Activated naive CD4-positive, alpha-beta T cell treated with anti-CD3 and anti-CD28 coated beads for 36 hours (primary cell): Measurements from ENCODE around the gene ATP2B3. TPM values are rescaled to one million over a fixed set of nuclear protein-coding genes. Genes with fewer than 3 reads are reported as not detected.

ENCODE experiments used
- CTCF ChIA-PET: fragments of 350-600 bp; sonication (Branson Sonifier 250); formaldehyde crosslinking; loops from one replicate; lab custom pipeline; 2021; ENCODE audit warnings: antibody characterized with exemption; lab: Charles Lee
- DNase-seq: peaks from one replicate; pipeline ENCODE4 v3.0.0-alpha.2; 2020
- H3K27ac Mint-ChIP-seq: one replicate; pipeline ENCODE4 v1.8.0; 2021; ENCODE audit warnings: mild to moderate bottlenecking, mixed read lengths
- H3K27me3 Mint-ChIP-seq: one replicate; pipeline ENCODE4 v1.8.0; 2021; ENCODE audit warnings: low read depth, mixed read lengths
- H3K36me3 Mint-ChIP-seq: one replicate; pipeline ENCODE4 v1.8.0; 2021; ENCODE audit warnings: low read depth, mixed read lengths
- H3K4me1 Mint-ChIP-seq: one replicate; pipeline ENCODE4 v1.8.0; 2021; ENCODE audit warnings: low read depth, mixed read lengths
- H3K4me3 Mint-ChIP-seq: one replicate; pipeline ENCODE4 v1.8.0; 2021; ENCODE audit warnings: mild to moderate bottlenecking, moderate library complexity, mixed read lengths
- H3K9me3 Mint-ChIP-seq: one replicate; pipeline ENCODE4 v1.8.0; 2021; ENCODE audit warnings: mixed read lengths
- intact Hi-C: fragments of 100-400 bp; cut with micrococcal nuclease; formaldehyde crosslinking; loops from one replicate; pipeline ENCODE4 v1.15.1; 2023
- total RNA-seq, 2 experiments: library from RNA; stranded (reverse); gene quantifications; one replicate each; pipeline ENCODE4 v1.2.3, GENCODE V29; 2021

The ATP2B3 gene
- total RNA-seq, 2 experiments from 2014 or later = not detected

GRCh38 chrX:153582896-153583295 lies 65.5 kb downstream of the ATP2B3 start:
- no peaks in the 10 kb centered on the region for H3K9me3 Mint-ChIP-seq
- peaks cover 21% of the 10 kb centered on the region for H3K4me1 Mint-ChIP-seq
- H3K27me3 Mint-ChIP-seq = no peaks in the 10 kb centered on the region
- peak; percentile 83 for DNase-seq
- intact Hi-C loops = loop anchor here (1.0 kb wide), 1 partner anchor 16 kb away; the partner anchor contains the start of gene CCNQ
- H3K4me3 Mint-ChIP-seq = peak overlapping the region; percentile 41
- peaks cover 1% of the 10 kb centered on the region for H3K36me3 Mint-ChIP-seq
- CTCF ChIA-PET = interaction anchor here (0.7 kb wide), 1 partner anchor 85 kb away, joined by 4 read pairs; no protein-coding TSS in a partner anchor
- H3K27ac Mint-ChIP-seq = peak overlapping the region; percentile 56

DNA sequence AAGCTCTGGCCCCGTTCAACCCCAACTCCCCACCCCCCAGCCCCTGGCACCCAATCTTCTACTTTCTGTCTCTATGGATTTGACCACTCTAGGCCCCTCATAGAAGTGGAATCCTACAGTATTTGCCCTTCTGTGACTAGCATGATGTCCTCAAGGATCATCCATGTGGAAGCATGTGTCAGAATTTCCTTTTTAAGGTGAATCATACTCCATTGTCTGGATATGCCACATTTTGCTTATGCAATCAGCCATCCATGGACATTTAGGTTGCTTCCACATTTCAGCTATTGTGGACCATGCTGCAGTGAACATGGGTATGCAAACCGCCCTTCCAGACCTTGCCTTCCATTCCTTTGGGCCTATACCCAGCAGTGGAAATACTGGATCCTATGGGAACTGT lies 66.0 kb downstream of the ATP2B3 start:
- Mint-ChIP-seq H3K4me1 (peaks cover 21% of the 10 kb centered on the region), H3K36me3 (peaks cover 1% of the 10 kb centered on the region), H3K9me3 (no peaks in the 10 kb centered on the region), H3K4me3 (peak overlapping the region; percentile 41), H3K27me3 (no peaks in the 10 kb centered on the region), H3K27ac (peak overlapping the region; percentile 56)
- CTCF ChIA-PET = interaction anchor here (0.7 kb wide), 1 partner anchor 84 kb away, joined by 4 read pairs; no protein-coding TSS in a partner anchor
- no peak for DNase-seq
- intact Hi-C loops = loop anchor here (1.0 kb wide), 1 partner anchor 16 kb away; the partner anchor contains the start of gene CCNQ

- Mint-ChIP-seq H3K27me3 (no peaks in the 10 kb centered on the region), H3K9me3 (no peaks in the 10 kb centered on the region), H3K4me1 (peaks cover 18% of the 10 kb centered on the region), H3K27ac (no peak overlapping the region), H3K4me3 (no peak overlapping the region), H3K36me3 (peaks cover 1% of the 10 kb centered on the region)
- CTCF ChIA-PET = no interaction called here
- intact Hi-C loops = no loop called here
- no peak for DNase-seq
These were observed 68.4 kb downstream of the ATP2B3 start for GRCh38 chrX:153585827-153586226.

GRCh38 chrX:153587342-153587741 lies 69.9 kb downstream of the ATP2B3 start:
- no peak overlapping the region for H3K4me3 Mint-ChIP-seq
- intact Hi-C loops = no loop called here
- H3K27me3 Mint-ChIP-seq = no peaks in the 10 kb centered on the region
- H3K9me3 Mint-ChIP-seq = no peaks in the 10 kb centered on the region
- peaks cover 15% of the 10 kb centered on the region for H3K4me1 Mint-ChIP-seq
- peaks cover 1% of the 10 kb centered on the region for H3K36me3 Mint-ChIP-seq
- no peak overlapping the region for H3K27ac Mint-ChIP-seq
- CTCF ChIA-PET = no interaction called here
- no peak for DNase-seq

DNA sequence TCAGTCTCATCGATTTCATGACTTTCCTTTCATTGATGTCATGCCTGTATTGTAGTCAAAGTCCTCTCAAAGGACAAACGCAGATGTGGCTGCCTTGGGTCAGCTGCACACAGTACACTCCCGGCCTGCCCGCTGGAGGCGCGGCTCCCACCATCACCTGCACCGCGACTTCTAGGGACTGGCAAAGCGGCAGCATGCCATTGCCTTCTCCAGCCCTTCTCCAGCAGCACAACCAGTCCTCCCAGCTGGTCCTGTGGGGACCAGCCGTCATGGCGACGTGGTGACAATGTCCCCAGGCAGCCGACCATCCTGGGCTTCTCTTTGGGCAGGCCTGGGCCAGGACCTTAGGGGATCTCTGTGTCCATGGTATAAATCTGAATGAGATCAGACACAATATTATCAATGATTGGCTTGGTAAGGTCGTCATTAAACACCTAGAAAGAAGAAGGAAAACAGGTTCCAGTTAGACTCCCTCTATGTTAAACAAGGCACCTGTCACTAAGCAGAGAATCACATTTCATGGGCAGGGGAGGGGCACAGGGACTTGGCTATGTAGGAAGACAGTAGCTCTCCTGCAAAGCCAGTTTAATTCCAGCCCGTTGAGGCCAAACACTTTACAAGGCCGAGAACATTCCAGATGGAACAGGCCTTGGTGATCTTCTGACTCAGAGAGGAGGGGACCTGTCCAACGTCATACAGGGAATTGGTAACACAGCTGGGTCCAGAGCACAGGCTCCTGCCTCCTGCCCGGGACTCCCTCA lies 70.8 kb downstream of the ATP2B3 start:
- Mint-ChIP-seq H3K4me1 (peaks cover 8% of the 10 kb centered on the region), H3K4me3 (no peak overlapping the region), H3K27ac (no peak overlapping the region), H3K9me3 (no peaks in the 10 kb centered on the region), H3K36me3 (peaks cover 1% of the 10 kb centered on the region), H3K27me3 (no peaks in the 10 kb centered on the region)
- intact Hi-C loops = no loop called here
- CTCF ChIA-PET = no interaction called here
- no peak for DNase-seq

GRCh38 chrX:153588782-153589446 lies 71.5 kb downstream of the ATP2B3 start:
- peaks cover under 1% of the 10 kb centered on the region for H3K4me1 Mint-ChIP-seq
- intact Hi-C loops = no loop called here
- peaks cover 3% of the 10 kb centered on the region for H3K36me3 Mint-ChIP-seq
- no peaks in the 10 kb centered on the region for H3K27me3 Mint-ChIP-seq
- CTCF ChIA-PET = no interaction called here
- no peak for DNase-seq
- no peak overlapping the region for H3K27ac Mint-ChIP-seq
- no peak overlapping the region for H3K4me3 Mint-ChIP-seq
- no peaks in the 10 kb centered on the region for H3K9me3 Mint-ChIP-seq

DNA sequence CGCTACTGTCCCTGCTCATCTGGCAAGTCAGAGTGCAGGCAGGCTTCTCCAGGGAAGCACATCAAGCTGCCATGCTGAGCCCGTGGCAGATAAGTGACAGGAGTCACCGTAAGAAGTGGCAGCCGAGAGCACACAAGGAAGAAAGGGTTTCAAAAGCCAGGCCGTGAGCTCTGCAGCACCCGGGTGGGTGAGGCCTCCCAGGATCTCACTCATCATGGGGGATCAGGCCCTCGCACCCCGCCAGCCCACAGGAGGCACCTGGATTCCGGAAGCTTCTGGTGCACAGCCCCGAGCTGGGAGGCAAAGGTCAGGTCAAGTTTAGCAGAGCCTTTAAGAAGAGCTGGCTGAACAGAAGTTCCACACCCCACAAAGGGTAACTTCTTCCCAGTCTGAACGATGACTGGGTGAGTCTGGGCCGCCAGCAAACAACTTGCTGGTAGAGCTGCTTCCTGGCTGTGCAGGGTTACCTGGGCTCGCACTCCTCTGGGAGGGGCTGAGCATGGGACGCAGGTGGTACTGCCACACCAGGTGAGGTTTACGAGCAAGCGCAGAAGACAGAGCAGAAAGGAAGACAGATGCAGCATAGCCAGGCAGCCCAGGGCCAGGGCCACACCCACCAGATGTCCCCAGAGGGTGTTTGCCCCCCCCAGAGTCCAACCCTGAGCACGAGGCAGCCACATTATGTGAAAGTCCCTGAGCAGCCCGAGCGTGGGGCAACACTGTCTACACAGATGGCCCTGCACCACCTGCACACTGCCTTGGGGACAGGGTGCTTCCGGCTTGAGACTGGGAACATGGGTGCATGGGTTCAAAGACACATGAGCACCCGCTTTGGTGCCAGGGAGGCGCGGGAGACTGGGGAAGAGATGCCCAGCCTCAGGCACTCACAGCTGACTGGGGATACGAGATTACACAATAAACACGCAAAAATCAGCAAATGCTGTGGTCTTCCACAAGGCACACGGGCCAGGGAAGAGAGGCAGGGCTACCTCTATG lies 73.8 kb downstream of the ATP2B3 start:
- Mint-ChIP-seq H3K4me1 (peaks cover 4% of the 10 kb centered on the region), H3K4me3 (no peak overlapping the region), H3K9me3 (no peaks in the 10 kb centered on the region), H3K36me3 (peaks cover 6% of the 10 kb centered on the region), H3K27ac (no peak overlapping the region), H3K27me3 (no peaks in the 10 kb centered on the region)
- intact Hi-C loops = no loop called here
- DNase-seq = no peak
- CTCF ChIA-PET = no interaction called here

GRCh38 chrX:153592091-153592833 lies 74.8 kb downstream of the ATP2B3 start:
- CTCF ChIA-PET = no interaction called here
- Mint-ChIP-seq H3K36me3 (peaks cover 5% of the 10 kb centered on the region), H3K27me3 (no peaks in the 10 kb centered on the region), H3K4me1 (peaks cover 12% of the 10 kb centered on the region), H3K9me3 (no peaks in the 10 kb centered on the region), H3K27ac (no peak overlapping the region), H3K4me3 (no peak overlapping the region)
- intact Hi-C loops = no loop called here
- DNase-seq = no peak

- Mint-ChIP-seq H3K4me3 (no peak overlapping the region), H3K36me3 (peaks cover 5% of the 10 kb centered on the region)
These were observed 75.7 kb downstream of the ATP2B3 start for GRCh38 chrX:153592966-153593688.

DNA sequence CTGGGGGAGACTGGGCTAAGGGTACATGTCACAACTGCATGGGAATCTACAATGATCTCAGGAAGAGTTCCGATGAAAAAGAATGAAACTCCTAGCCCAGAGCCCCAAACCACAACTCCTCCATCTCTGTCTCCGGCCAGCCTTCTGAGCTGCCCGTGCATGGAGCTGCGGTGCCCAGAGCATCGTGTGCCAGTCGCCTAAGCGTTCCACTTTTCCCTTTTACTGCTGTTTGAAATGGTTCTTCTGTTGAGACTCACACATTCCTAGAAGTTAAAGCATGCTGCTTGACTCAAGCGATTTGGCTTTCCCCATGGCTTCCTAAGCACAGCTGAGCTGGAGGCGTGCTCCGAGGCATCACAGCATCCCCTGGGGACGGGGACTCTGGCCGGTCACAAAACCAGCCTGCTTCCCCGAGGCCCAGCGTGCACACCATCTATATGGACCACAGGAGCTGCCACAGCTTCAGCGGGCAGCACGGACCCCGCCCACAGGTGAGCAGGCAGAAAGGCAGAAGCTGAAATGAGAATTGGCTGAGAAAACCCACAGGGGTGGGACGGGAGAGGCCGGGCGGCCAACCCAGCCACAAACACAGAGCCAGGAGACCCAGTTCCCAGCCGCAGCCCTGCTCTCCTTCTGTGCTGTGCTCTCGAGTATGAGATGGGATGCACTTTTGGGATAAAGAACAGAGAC lies 76.5 kb downstream of the ATP2B3 start:
- H3K27me3 Mint-ChIP-seq = no peaks in the 10 kb centered on the region
- H3K36me3 Mint-ChIP-seq = peaks cover 5% of the 10 kb centered on the region
- peaks cover 22% of the 10 kb centered on the region for H3K4me1 Mint-ChIP-seq
- H3K4me3 Mint-ChIP-seq = no peak overlapping the region
- CTCF ChIA-PET = no interaction called here
- intact Hi-C loops = no loop called here
- H3K9me3 Mint-ChIP-seq = no peaks in the 10 kb centered on the region
- H3K27ac Mint-ChIP-seq = no peak overlapping the region
- DNase-seq = no peak

More at GRCh38 chrX:153592966-153593688, 75.7 kb downstream of the ATP2B3 start:
- no peak overlapping the region for H3K27ac Mint-ChIP-seq
- H3K9me3 Mint-ChIP-seq = no peaks in the 10 kb centered on the region
- no peak for DNase-seq
- no peaks in the 10 kb centered on the region for H3K27me3 Mint-ChIP-seq
- intact Hi-C loops = no loop called here
- peaks cover 20% of the 10 kb centered on the region for H3K4me1 Mint-ChIP-seq
- CTCF ChIA-PET = no interaction called here
